H1 (cell line): Measurements from ENCODE around the gene RAB31. TPM values are rescaled to one million over a fixed set of nuclear protein-coding genes. Genes with fewer than 3 reads are reported as not detected.

Experiments
- JUN ChIP-seq: IDR thresholded peaks from 2 replicates; pipeline ENCODE4 v1.6.1; 2011; ENCODE audit warnings: low read depth, mild to moderate bottlenecking, improper control_type of control experiment, low read length
- SRF ChIP-seq: IDR thresholded peaks from 2 replicates; pipeline ENCODE4 v1.6.1; 2011; ENCODE audit warnings: mild to moderate bottlenecking, low read depth, low read length, moderate library complexity
- polyA plus RNA-seq, 7 experiments: library from polyadenylated mRNA; depleted of rRNA in 3 of 7; stranded (reverse) in 5 of 7; unstranded in 2 of 7; fragments of >200 nt in 5 of 7; fragments of 200-250 nt in 2 of 7; gene quantifications; 1 replicate in 5 of 7; 2 replicates in 1 of 7; 4 replicates in 1 of 7; pipeline versions ENCODE4 v1.2.1 to v1.2.3, GENCODE V29; 2011 to 2013; ENCODE audit warnings: missing spikeins in 2 of 7, mixed read lengths in 2 of 7
- total RNA-seq: library from RNA; stranded (reverse); fragmentation: NEBNext Ultra II Directional; extraction: Animal tissue kit (Norgen Biotek cat#: 25700); gene quantifications from 2 replicates; pipeline ENCODE4 v1.2.1, GENCODE V29; 2021
- TF ChIP-seq, protein P1 (sequence below): fragments of 300-600 bp; sonication (generic); IDR thresholded peaks from 2 replicates; pipeline ENCODE4 v1.7.1; 2012; ENCODE audit warnings: low read length, moderate library complexity, mild to moderate bottlenecking, inconsistent platforms; ENCODE audit not compliant: insufficient replicate concordance

RAB31 gene
- total and polyA plus RNA-seq, 2 of the 8 experiments (the other 6 are each of a cell fraction or from before 2014, with no cell fraction given): 15.2 to 40.9 TPM

DNA sequence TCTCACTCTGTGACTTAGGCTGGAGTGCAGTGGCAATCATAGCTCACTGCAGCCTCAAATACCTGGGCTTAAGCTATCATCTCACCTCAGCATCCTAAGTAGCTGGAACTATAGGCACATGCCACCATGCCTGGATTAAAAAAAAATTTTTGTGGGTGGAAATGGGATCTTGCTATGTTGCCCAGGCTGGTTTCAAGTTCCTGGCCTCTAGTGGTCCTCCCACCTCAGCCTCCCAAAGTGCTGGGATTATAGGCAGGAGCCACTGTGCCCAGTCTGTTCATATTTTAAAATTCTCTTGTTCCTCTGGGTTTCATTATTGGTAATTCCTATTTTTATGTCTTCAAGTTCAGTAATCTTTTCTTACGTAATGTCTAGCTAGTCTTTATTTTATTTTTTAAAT lies 25.5 kb upstream of the RAB31 start (continued):
- TF ChIP-seq, protein P1, sequence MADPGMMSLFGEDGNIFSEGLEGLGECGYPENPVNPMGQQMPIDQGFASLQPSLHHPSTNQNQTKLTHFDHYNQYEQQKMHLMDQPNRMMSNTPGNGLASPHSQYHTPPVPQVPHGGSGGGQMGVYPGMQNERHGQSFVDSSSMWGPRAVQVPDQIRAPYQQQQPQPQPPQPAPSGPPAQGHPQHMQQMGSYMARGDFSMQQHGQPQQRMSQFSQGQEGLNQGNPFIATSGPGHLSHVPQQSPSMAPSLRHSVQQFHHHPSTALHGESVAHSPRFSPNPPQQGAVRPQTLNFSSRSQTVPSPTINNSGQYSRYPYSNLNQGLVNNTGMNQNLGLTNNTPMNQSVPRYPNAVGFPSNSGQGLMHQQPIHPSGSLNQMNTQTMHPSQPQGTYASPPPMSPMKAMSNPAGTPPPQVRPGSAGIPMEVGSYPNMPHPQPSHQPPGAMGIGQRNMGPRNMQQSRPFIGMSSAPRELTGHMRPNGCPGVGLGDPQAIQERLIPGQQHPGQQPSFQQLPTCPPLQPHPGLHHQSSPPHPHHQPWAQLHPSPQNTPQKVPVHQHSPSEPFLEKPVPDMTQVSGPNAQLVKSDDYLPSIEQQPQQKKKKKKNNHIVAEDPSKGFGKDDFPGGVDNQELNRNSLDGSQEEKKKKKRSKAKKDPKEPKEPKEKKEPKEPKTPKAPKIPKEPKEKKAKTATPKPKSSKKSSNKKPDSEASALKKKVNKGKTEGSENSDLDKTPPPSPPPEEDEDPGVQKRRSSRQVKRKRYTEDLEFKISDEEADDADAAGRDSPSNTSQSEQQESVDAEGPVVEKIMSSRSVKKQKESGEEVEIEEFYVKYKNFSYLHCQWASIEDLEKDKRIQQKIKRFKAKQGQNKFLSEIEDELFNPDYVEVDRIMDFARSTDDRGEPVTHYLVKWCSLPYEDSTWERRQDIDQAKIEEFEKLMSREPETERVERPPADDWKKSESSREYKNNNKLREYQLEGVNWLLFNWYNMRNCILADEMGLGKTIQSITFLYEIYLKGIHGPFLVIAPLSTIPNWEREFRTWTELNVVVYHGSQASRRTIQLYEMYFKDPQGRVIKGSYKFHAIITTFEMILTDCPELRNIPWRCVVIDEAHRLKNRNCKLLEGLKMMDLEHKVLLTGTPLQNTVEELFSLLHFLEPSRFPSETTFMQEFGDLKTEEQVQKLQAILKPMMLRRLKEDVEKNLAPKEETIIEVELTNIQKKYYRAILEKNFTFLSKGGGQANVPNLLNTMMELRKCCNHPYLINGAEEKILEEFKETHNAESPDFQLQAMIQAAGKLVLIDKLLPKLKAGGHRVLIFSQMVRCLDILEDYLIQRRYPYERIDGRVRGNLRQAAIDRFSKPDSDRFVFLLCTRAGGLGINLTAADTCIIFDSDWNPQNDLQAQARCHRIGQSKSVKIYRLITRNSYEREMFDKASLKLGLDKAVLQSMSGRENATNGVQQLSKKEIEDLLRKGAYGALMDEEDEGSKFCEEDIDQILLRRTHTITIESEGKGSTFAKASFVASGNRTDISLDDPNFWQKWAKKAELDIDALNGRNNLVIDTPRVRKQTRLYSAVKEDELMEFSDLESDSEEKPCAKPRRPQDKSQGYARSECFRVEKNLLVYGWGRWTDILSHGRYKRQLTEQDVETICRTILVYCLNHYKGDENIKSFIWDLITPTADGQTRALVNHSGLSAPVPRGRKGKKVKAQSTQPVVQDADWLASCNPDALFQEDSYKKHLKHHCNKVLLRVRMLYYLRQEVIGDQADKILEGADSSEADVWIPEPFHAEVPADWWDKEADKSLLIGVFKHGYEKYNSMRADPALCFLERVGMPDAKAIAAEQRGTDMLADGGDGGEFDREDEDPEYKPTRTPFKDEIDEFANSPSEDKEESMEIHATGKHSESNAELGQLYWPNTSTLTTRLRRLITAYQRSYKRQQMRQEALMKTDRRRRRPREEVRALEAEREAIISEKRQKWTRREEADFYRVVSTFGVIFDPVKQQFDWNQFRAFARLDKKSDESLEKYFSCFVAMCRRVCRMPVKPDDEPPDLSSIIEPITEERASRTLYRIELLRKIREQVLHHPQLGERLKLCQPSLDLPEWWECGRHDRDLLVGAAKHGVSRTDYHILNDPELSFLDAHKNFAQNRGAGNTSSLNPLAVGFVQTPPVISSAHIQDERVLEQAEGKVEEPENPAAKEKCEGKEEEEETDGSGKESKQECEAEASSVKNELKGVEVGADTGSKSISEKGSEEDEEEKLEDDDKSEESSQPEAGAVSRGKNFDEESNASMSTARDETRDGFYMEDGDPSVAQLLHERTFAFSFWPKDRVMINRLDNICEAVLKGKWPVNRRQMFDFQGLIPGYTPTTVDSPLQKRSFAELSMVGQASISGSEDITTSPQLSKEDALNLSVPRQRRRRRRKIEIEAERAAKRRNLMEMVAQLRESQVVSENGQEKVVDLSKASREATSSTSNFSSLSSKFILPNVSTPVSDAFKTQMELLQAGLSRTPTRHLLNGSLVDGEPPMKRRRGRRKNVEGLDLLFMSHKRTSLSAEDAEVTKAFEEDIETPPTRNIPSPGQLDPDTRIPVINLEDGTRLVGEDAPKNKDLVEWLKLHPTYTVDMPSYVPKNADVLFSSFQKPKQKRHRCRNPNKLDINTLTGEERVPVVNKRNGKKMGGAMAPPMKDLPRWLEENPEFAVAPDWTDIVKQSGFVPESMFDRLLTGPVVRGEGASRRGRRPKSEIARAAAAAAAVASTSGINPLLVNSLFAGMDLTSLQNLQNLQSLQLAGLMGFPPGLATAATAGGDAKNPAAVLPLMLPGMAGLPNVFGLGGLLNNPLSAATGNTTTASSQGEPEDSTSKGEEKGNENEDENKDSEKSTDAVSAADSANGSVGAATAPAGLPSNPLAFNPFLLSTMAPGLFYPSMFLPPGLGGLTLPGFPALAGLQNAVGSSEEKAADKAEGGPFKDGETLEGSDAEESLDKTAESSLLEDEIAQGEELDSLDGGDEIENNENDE: no peak
- no peak for TF ChIP-seq JUN
- TF ChIP-seq SRF: no peak
